HL-60 (cell line): ENCODE data around the gene LDB3.
"Not testable (repeated sequence)": the region's sequence is repeated elsewhere in the genome, so short reads cannot be mapped to it uniquely, and the experiment has no call there.

Experiments
- DNase-seq, 2 experiments: peaks; one replicate each; pipeline ENCODE4 v3.0.0-alpha.2; 2010 to 2020; ENCODE audit warnings: low read depth in 1 of 2, low spot score in 1 of 2
- H3K27ac ChIP-seq: fragments of 250-450 bp; sonication (Bioruptor Pico); replicated peaks from 2 replicates; pipeline ENCODE4 v1.5.1; 2020; ENCODE audit warnings: mild to moderate bottlenecking, moderate library complexity
- H3K27me3 ChIP-seq: fragments of 250-450 bp; sonication (Bioruptor Pico); 2 replicates; pipeline ENCODE4 v1.5.1; 2021; ENCODE audit warnings: mild to moderate bottlenecking, moderate library complexity; ENCODE audit not compliant: insufficient read depth, poor library complexity, severe bottlenecking
- H3K4me3 ChIP-seq: replicated peaks from 2 replicates; pipeline ENCODE4 v1.5.1; 2011; ENCODE audit warnings: mild to moderate bottlenecking, control low read depth, low read length; ENCODE audit not compliant: insufficient read depth
- CTCF ChIP-seq: IDR thresholded peaks from one replicate; pipeline ENCODE4 v1.5.1; 2011; ENCODE audit warnings: low read length, control low read depth, inconsistent platforms; ENCODE audit not compliant: insufficient read depth
- GABPA ChIP-seq: IDR thresholded peaks from 2 replicates; pipeline ENCODE4 v1.6.1; 2012; ENCODE audit warnings: low read depth
- POLR2AphosphoS5 ChIP-seq: IDR thresholded peaks from 2 replicates; pipeline ENCODE4 v1.6.1; 2012; ENCODE audit warnings: low read depth
- REST ChIP-seq: IDR thresholded peaks from 2 replicates; pipeline ENCODE4 v1.6.1; 2012; ENCODE audit warnings: low read depth; ENCODE audit not compliant: insufficient replicate concordance
- SPI1 ChIP-seq: IDR thresholded peaks from 2 replicates; pipeline ENCODE4 v1.6.1; 2012; ENCODE audit warnings: low read depth, mild to moderate bottlenecking, borderline replicate concordance

Gene LDB3

GRCh38 chr10:86732771-86733170, 64.5 kb downstream of the LDB3 start:
- Histone ChIP-seq H3K27me3 (no peaks in the 10 kb centered on the region), H3K4me3 (no peak overlapping the region), H3K27ac (no peak overlapping the region)
- TF ChIP-seq REST (no peak), GABPA (no peak), POLR2AphosphoS5 (no peak), CTCF (no peak), SPI1 (no peak)
- no peak for DNase-seq

- no peak for DNase-seq
- H3K27me3 ChIP-seq: no peaks in the 10 kb centered on the region
- H3K4me3 ChIP-seq: no peak overlapping the region
- no peak overlapping the region for H3K27ac ChIP-seq
- TF ChIP-seq GABPA (no peak), REST (no peak), SPI1 (no peak), CTCF (no peak), POLR2AphosphoS5 (no peak)
Measured at GRCh38 chr10:86733260-86733671, 65.0 kb downstream of the LDB3 start.

- no peak for DNase-seq
- Histone ChIP-seq H3K27me3 (no peaks in the 10 kb centered on the region), H3K4me3 (no peak overlapping the region), H3K27ac (no peak overlapping the region)
- TF ChIP-seq POLR2AphosphoS5 (no peak), SPI1 (peak; percentile 61), CTCF (no peak)
Measured at GRCh38 chr10:86734207-86734988, 66.1 kb downstream of the LDB3 start.

- H3K27me3 ChIP-seq, H3K27ac ChIP-seq, DNase-seq, H3K4me3 ChIP-seq: not testable (repeated sequence)
Measured at GRCh38 chr10:86735278-86735677, 67.0 kb downstream of the LDB3 start.
